IPS DF 19.7 (cell line): ENCODE measurements around the gene CCNY.
"Not testable (repeated sequence)": the region's sequence is repeated elsewhere in the genome, so short reads cannot be mapped to it uniquely, and the experiment has no call there.

Experiments used
- DNase-seq: peaks from one replicate; pipeline ENCODE4 v3.0.0-alpha.2; 2013; ENCODE audit warnings: low read depth, low spot score

Gene CCNY

GRCh38 chr10:35404077-35404476 is 67.8 kb downstream of the CCNY start:
- not testable (repeated sequence) for DNase-seq

GRCh38 chr10:35406003-35406630 is 69.8 kb downstream of the CCNY start:
- DNase-seq = not testable (repeated sequence)

GRCh38 chr10:35407696-35408095 is 71.4 kb downstream of the CCNY start:
- not testable (repeated sequence) for DNase-seq

- DNase-seq = no peak
Measured at GRCh38 chr10:35409094-35409582, 72.8 kb downstream of the CCNY start.

- DNase-seq = no peak
Measured at GRCh38 chr10:35409808-35410207, 73.5 kb downstream of the CCNY start.

GRCh38 chr10:35412003-35412723 is 75.9 kb downstream of the CCNY start:
- no peak for DNase-seq

- no peak for DNase-seq
Measured at GRCh38 chr10:35412900-35413491, 76.7 kb downstream of the CCNY start.

GRCh38 chr10:35413985-35414861 is 77.9 kb downstream of the CCNY start:
- DNase-seq = no peak

- DNase-seq = no peak
Measured at GRCh38 chr10:35415505-35415904, 79.2 kb downstream of the CCNY start.

- no peak for DNase-seq
Measured at GRCh38 chr10:35416619-35417312, 80.5 kb downstream of the CCNY start.

- DNase-seq = no peak
Measured at GRCh38 chr10:35417313-35417625, 81.0 kb downstream of the CCNY start.

GRCh38 chr10:35417795-35418194 is 81.5 kb downstream of the CCNY start:
- no peak for DNase-seq

- not testable (repeated sequence) for DNase-seq
Measured at GRCh38 chr10:35418580-35418979, 82.3 kb downstream of the CCNY start.

- no peak for DNase-seq
Measured at GRCh38 chr10:35420044-35420443, 83.7 kb downstream of the CCNY start.

- DNase-seq = no peak
Measured at GRCh38 chr10:35420827-35421552, 84.7 kb downstream of the CCNY start.

GRCh38 chr10:35421553-35422178 is 85.4 kb downstream of the CCNY start:
- DNase-seq = no peak

- no peak for DNase-seq
Measured at GRCh38 chr10:35422228-35422627, 85.9 kb downstream of the CCNY start.

- no peak for DNase-seq
Measured at GRCh38 chr10:35423505-35424306, 87.4 kb downstream of the CCNY start.

GRCh38 chr10:35424680-35425285 is 88.5 kb downstream of the CCNY start:
- DNase-seq = no peak
